ENCODE results near the gene SNW1.

SNW1 gene

GRCh38 chr14:77721437-77721836 is 39.5 kb downstream of the SNW1 start:
- in situ Hi-C loops (cut with MboI; ENCODE audit: low pct_unique_long_range_greater_than_20kb, low sequenced_read_pairs, unreplicated experiment), result no loop called here
- no peak for DNase-seq (ENCODE audit: low spot score)
- TF ChIP-seq, protein P1, sequence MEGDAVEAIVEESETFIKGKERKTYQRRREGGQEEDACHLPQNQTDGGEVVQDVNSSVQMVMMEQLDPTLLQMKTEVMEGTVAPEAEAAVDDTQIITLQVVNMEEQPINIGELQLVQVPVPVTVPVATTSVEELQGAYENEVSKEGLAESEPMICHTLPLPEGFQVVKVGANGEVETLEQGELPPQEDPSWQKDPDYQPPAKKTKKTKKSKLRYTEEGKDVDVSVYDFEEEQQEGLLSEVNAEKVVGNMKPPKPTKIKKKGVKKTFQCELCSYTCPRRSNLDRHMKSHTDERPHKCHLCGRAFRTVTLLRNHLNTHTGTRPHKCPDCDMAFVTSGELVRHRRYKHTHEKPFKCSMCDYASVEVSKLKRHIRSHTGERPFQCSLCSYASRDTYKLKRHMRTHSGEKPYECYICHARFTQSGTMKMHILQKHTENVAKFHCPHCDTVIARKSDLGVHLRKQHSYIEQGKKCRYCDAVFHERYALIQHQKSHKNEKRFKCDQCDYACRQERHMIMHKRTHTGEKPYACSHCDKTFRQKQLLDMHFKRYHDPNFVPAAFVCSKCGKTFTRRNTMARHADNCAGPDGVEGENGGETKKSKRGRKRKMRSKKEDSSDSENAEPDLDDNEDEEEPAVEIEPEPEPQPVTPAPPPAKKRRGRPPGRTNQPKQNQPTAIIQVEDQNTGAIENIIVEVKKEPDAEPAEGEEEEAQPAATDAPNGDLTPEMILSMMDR (IDR thresholded peaks at IDR 0.05; ENCODE audit: extremely low read depth, insufficient read depth, missing control alignments), result no peak

GRCh38 chr14:77717608-77718305 is 43.2 kb downstream of the SNW1 start:
- TF ChIP-seq, protein P1 (IDR thresholded peaks at IDR 0.05; ENCODE audit: extremely low read depth, insufficient read depth, missing control alignments), result no peak
- in situ Hi-C loops (cut with MboI; ENCODE audit: low pct_unique_long_range_greater_than_20kb, low sequenced_read_pairs, unreplicated experiment), result no loop called here

GRCh38 chr14:77714926-77715325 is 46.0 kb downstream of the SNW1 start:
- in situ Hi-C loops (cut with MboI; ENCODE audit: low pct_unique_long_range_greater_than_20kb, low sequenced_read_pairs, unreplicated experiment), result no loop called here
- TF ChIP-seq, protein P1 (IDR thresholded peaks at IDR 0.05; ENCODE audit: extremely low read depth, insufficient read depth, missing control alignments), result no peak
- DNase-seq (ENCODE audit: low spot score), result no peak

More at GRCh38 chr14:77717608-77718305, 43.2 kb downstream of the SNW1 start:
- no peak for DNase-seq (ENCODE audit: low spot score)

DNA sequence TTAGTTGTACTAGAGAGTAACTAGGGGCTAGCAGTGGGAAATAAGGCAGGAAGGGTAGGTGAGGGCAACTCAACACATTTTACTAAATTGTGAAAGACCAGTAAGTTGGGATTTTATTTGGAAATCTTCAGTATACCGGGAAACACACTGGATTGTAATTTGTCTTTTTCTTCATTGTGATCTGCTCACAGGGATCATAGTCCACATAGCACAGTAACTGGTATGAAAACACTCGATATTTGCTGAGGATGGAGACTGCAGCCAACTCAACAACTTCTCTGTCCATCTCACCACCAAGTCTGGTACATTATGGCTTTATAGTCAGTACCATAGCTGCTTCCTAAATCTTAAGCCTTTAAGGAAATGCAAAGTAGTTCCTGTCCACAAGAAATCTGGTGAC is 50.6 kb downstream of the SNW1 start:
- in situ Hi-C loops (cut with MboI; ENCODE audit: low pct_unique_long_range_greater_than_20kb, low sequenced_read_pairs, unreplicated experiment), result no loop called here
- TF ChIP-seq, protein P1 (IDR thresholded peaks at IDR 0.05; ENCODE audit: extremely low read depth, insufficient read depth, missing control alignments), result no peak
- no peak for DNase-seq (ENCODE audit: low spot score)

GRCh38 chr14:77709412-77709811 is 51.5 kb downstream of the SNW1 start:
- TF ChIP-seq, protein P1 (IDR thresholded peaks at IDR 0.05; ENCODE audit: extremely low read depth, insufficient read depth, missing control alignments), result no peak
- DNase-seq (ENCODE audit: low spot score), result no peak
- in situ Hi-C loops (cut with MboI; ENCODE audit: low pct_unique_long_range_greater_than_20kb, low sequenced_read_pairs, unreplicated experiment), result no loop called here

GRCh38 chr14:77708749-77709148 is 52.2 kb downstream of the SNW1 start:
- in situ Hi-C loops (cut with MboI; ENCODE audit: low pct_unique_long_range_greater_than_20kb, low sequenced_read_pairs, unreplicated experiment), result no loop called here
- no peak for DNase-seq (ENCODE audit: low spot score)
- TF ChIP-seq, protein P1 (IDR thresholded peaks at IDR 0.05; ENCODE audit: extremely low read depth, insufficient read depth, missing control alignments), result no peak
